ENCODE measurements around the gene TRABD.
"Not testable (repeated sequence)": the region's sequence is repeated elsewhere in the genome, so short reads cannot be mapped to it uniquely, and the experiment has no call there.

TRABD gene

GRCh38 chr22:50153056-50153755 lies 32.5 kb upstream of the TRABD start:
- DNase-seq (ENCODE audit: low spot score), result no peak

- no peak for DNase-seq (ENCODE audit: low spot score)
Observed at GRCh38 chr22:50153756-50154140, 32.0 kb upstream of the TRABD start.

DNA sequence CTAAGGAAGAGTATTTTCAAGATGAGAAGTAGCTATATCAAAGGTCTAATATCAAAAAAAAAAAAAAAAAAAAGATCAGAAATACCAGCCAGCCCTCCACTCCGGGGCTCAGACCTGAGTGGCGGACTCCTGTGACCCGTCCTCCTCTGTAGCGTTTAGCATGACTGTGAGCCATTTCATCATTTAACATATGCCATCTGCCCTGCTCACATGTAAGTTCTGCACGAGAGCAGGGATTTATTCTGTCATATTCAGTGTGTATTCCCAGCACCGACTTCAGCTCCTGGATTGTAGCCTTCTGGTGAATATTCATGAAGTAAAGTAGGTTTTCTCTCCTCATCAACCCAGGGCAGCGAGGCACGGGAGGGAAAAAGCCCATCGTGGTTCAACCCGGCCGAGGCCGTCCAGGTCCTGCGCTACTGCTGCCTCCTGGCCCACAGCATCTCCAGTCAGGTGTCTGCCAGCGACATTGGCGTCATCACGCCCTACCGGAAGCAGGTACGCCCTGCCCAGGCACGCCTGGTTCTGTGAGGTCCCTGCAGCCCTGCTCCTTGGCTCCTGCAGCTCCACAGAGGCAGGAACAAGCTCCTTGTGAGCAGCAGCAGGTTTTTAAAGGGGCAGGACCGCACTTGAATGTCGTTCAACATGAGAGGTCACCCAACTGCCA lies 27.9 kb upstream of the TRABD start:
- DNase-seq (ENCODE audit: low spot score), result no peak

DNA sequence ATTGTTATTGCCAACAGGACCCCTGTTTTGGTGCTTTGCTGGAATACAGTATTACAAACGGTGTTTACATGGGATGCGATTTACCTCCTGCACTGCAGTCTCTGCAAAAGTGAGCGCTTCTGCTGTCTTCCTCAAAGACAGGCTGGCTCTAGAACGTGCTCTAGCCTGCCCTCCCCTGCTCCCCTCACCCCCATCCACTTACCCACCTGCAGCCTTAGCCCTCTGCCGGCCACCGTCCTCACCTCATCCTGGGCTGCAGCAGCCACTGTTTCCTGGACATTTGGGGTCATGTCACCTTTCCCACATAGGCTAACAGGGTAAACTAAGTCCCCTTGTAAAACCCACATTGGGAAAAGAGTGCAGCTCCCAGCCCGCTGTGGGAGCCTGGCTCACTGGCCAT lies 24.8 kb upstream of the TRABD start:
- DNase-seq (ENCODE audit: low spot score), result no peak

DNA sequence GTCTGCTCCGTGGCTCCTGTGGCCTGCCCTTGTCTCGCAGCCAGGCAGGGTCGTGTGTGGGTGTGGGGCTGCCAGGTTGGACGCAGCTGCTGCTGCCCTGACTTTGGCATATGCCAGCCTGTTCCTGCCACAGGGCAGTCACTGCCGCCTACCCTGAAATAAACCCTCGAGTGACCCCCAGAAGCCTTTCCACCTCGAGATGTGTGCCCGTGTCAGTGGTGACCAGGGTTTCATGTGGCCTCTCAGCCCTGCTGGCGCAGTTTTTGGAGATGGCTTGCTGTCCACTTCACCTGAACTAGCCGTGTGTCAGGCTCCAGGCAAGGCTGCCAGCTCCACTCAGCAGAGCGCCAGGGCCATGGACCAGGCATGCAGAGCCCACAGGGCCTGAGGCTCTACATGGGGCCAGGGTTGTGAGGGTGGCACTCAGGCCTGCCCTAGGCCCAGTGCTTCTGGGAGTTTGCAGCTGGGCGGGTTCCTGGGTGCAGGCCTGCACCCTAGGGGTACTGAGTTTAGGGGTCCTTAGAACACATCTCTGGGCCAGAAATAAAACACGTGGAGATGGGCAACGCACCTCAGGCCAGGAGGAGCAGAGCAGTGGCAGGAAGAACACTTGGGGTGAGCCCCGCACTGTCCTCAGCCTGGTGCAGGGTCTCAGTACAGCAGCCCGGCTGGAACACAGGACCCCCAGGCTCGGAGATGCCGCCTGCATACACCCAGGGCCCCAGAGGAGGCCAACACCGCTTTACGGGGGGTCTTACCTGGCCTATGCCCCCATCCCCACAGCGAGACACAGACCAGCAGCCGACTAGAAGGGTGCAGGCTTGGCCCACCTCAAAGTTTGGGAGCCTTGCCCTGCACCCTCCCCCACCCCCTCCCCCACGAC lies 24.0 kb upstream of the TRABD start:
- DNase-seq (ENCODE audit: low spot score), result no peak

DNA sequence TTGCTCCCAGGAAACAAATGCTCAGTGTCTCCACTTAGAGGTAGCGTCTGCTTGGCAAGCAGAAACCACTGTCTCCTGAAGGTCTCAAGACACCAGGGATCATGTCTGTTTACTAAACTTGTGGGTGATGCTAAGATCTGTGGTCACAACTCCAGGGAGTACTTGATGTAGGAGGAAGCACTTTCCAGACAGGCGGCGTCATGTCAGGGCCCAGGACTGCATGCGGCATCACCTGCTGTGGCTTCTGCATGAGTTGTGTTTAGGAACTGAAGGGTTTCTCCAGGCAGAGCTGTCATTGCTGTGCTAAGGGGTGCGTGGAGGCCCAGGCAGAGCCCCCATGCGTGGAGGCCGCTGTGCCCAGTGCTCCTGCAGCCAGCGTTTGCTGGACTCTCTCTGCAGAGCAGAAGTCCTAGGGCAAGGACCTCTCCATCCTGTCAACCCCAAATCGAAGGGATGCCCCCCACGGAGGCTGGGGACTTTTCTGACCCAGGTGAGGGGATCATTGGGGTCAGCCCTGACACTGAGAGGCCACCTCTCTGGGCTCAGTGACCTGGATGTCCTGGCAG lies 23.2 kb upstream of the TRABD start:
- no peak for DNase-seq (ENCODE audit: low spot score)

GRCh38 chr22:50165436-50166123 lies 20.1 kb upstream of the TRABD start:
- DNase-seq (ENCODE audit: low spot score), result no peak

- no peak for DNase-seq (ENCODE audit: low spot score)
Observed at GRCh38 chr22:50167689-50168489, 17.8 kb upstream of the TRABD start.

- DNase-seq (ENCODE audit: low spot score), result not testable (repeated sequence)
Observed at GRCh38 chr22:50168490-50169180, 17.1 kb upstream of the TRABD start.

DNA sequence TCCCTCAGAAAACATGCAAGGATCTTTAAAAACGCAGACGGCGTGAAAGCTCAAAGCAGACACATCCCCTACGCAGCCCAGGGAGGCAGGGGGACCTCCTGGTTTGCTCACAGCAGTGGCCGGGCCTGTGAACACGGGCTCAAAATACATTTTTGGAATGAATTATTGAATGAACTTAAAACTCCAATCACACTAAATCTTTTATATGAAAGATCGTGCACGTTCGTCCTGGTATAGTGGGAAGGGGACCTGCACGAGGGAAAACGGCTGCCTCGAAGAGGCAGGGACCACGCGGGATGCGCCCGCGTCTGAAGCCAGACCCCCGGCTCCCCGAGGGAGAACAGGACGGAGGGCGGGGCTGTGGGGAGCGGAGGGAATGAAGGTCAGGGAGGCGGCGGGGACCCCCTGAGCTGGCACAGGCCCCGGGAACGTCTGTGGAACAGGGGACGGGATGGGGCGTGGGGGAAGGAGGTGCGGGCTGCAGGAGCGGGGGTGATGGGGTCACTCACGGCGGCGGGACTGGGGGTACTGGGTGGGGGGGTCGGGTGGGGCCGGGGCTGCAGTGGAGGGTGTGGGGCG lies 16.4 kb upstream of the TRABD start:
- DNase-seq (ENCODE audit: low spot score), result no peak

GRCh38 chr22:50169774-50170341 lies 15.9 kb upstream of the TRABD start:
- no peak for DNase-seq (ENCODE audit: low spot score)

GRCh38 chr22:50170453-50171318 lies 15.0 kb upstream of the TRABD start, which contains the start of gene PANX2:
PANX2 (plus strand) TSS chr22:50170731; CDS start chr22:50170731, 0 bp downstream.
- no peak for DNase-seq (ENCODE audit: low spot score)

GRCh38 chr22:50171319-50171964 lies 14.3 kb upstream of the TRABD start:
- DNase-seq (ENCODE audit: low spot score), result no peak

DNA sequence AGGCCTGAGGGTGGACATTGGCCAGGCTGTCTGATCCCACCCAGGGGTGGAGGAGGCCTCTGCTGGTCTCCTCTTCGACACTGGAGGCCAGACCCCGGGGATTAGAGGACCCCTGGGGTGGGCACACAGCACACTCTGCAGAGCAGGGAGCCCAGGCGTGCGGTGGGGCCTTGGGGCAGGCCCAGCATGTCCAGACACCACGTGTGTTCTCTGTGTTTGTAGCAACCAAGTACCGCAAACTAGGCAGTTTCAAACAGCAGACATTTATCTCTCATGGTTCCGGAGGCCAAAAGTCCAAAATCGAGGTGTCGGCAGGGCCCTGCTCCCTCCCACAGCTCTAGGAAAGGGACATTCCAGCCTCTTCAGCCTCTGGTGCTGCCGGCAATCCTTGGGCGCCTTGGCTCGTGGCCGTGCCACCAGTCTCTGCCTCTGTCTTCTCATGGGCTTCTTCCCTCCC lies 13.7 kb upstream of the TRABD start:
- no peak for DNase-seq (ENCODE audit: low spot score)

GRCh38 chr22:50173311-50173982 lies 12.3 kb upstream of the TRABD start:
- no peak for DNase-seq (ENCODE audit: low spot score)

GRCh38 chr22:50173983-50174355 lies 11.7 kb upstream of the TRABD start:
- no peak for DNase-seq (ENCODE audit: low spot score)

GRCh38 chr22:50174382-50175190 lies 11.1 kb upstream of the TRABD start:
- DNase-seq (ENCODE audit: low spot score), result no peak

All from Ammon's horn (tissue), 1 donor.